Breast epithelium (tissue), 4 donors: ENCODE data around the gene CACNB3. TPM values are rescaled to one million over a fixed set of nuclear protein-coding genes. Genes with fewer than 3 reads are reported as not detected.
A peak's percentile ranks its signal among the peaks of the same experiment; 100 is the strongest.

Experiments used
- DNase-seq, 2 donors: peaks; one replicate each; pipeline ENCODE4 v3.0.0-alpha.2; 2019; ENCODE audit warnings: low spot score in 2 of 2
- H3K27ac ChIP-seq, 2 donors: fragments of 200-600 bp; sonication (generic) in 1 of 2; one replicate each; pipeline ENCODE4 v1.5.1; 2016 to 2019; ENCODE audit warnings: mild to moderate bottlenecking in 1 of 2
- H3K27me3 ChIP-seq, 2 donors: fragments of 200-600 bp; sonication (generic) in 1 of 2; one replicate each; pipeline versions ENCODE4 v1.5.1 to v1.6.0; 2017 to 2019; ENCODE audit warnings: control low read depth in 1 of 2, mild to moderate bottlenecking in 1 of 2
- H3K36me3 ChIP-seq: fragments of 200-600 bp; one replicate; pipeline ENCODE4 v1.5.1; 2019
- H3K4me1 ChIP-seq, 2 donors: fragments of 200-600 bp; sonication (generic); one replicate each; pipeline ENCODE4 v1.5.1; 2016 to 2019; ENCODE audit warnings: control low read depth in 1 of 2
- H3K4me3 ChIP-seq, 3 donors: fragments of 200-600 bp; sonication (generic); 1 replicate in 2 of 3; 2 replicates in 1 of 3; pipeline ENCODE4 v1.5.1; 2016 to 2019; ENCODE audit warnings: mild to moderate bottlenecking in 3 of 3, moderate library complexity in 2 of 3
- H3K9me3 ChIP-seq, 2 donors: fragments of 200-600 bp; sonication (generic) in 1 of 2; one replicate each; pipeline ENCODE4 v1.5.1; 2016 to 2019; ENCODE audit warnings: control low read depth in 1 of 2
- CTCF ChIP-seq, 3 donors: fragments of 450-650 bp; IDR thresholded peaks; one replicate each; pipeline ENCODE4 v1.5.1; 2016 to 2017; ENCODE audit warnings: antibody characterized with exemption in 3 of 3, mild to moderate bottlenecking in 3 of 3, moderate library complexity in 3 of 3
- POLR2A ChIP-seq: fragments of 450-650 bp; IDR thresholded peaks from one replicate; pipeline ENCODE4 v1.6.1; 2016; ENCODE audit warnings: antibody characterized with exemption, mild to moderate bottlenecking, moderate library complexity
- POLR2AphosphoS5 ChIP-seq, 3 donors: sonication (generic); formaldehyde crosslinking; IDR thresholded peaks; one replicate each; pipeline ENCODE4 v1.6.1; 2017; ENCODE audit warnings: antibody characterized with exemption in 3 of 3
- intact Hi-C: fragments of 100-400 bp; cut with DNase I; formaldehyde crosslinking; loops from one replicate; pipeline ENCODE4 v1.15.1; 2023; ENCODE audit warnings: low total_unique reads
- total RNA-seq, 3 donors: library from RNA; depleted of rRNA; stranded (reverse); fragments of >200 nt; gene quantifications; one replicate each; pipeline ENCODE4 v1.1.0, GENCODE V29; 2016

Gene CACNB3
- total RNA-seq, 3 donors from 2014 or later: 4.0 to 17.0 (median 10.8) TPM

- no peak for TF ChIP-seq POLR2A
- peak; percentile 98 to 99 (median 99) for TF ChIP-seq CTCF (IDR thresholded peaks at IDR 0.05)
- Histone ChIP-seq H3K4me3 (no peak overlapping the region), H3K4me1 (no peaks in the 10 kb centered on the region), H3K27ac (no peak overlapping the region), H3K27me3 (no peaks in the 10 kb centered on the region), H3K36me3 (no peaks in the 10 kb centered on the region), H3K9me3 (no peaks in the 10 kb centered on the region)
- peak; percentile 64 to 80 for DNase-seq
- intact Hi-C loops: no loop called here
Measured at GRCh38 chr12:48795550-48796455, 22.5 kb upstream of the CACNB3 start.

GRCh38 chr12:48796976-48797375 is 21.3 kb upstream of the CACNB3 start:
- Histone ChIP-seq H3K9me3 (no peaks in the 10 kb centered on the region), H3K4me3 (no peak overlapping the region), H3K27ac (no peak overlapping the region), H3K4me1 (no peaks in the 10 kb centered on the region), H3K27me3 (no peaks in the 10 kb centered on the region), H3K36me3 (no peaks in the 10 kb centered on the region)
- intact Hi-C loops: loop anchor here (1.0 kb wide), 1 partner anchor 54 kb away; no protein-coding TSS in a partner anchor
- no peak for DNase-seq
- TF ChIP-seq CTCF (IDR thresholded peaks at IDR 0.05): no peak
- no peak for TF ChIP-seq POLR2A
- no peak for TF ChIP-seq POLR2AphosphoS5 (IDR thresholded peaks at IDR 0.05)

GRCh38 chr12:48800457-48800856 is 17.8 kb upstream of the CACNB3 start:
- DNase-seq: no peak
- no peaks in the 10 kb centered on the region for H3K27me3 ChIP-seq

GRCh38 chr12:48800971-48801370 is 17.3 kb upstream of the CACNB3 start:
- Histone ChIP-seq H3K36me3 (no peaks in the 10 kb centered on the region), H3K27me3 (no peaks in the 10 kb centered on the region), H3K9me3 (no peaks in the 10 kb centered on the region), H3K4me3 (no peak overlapping the region), H3K4me1 (no peaks in the 10 kb centered on the region), H3K27ac (no peak overlapping the region)
- no peak for DNase-seq
- intact Hi-C loops: no loop called here
- no peak for TF ChIP-seq POLR2A
- TF ChIP-seq POLR2AphosphoS5 (IDR thresholded peaks at IDR 0.05): no peak
- no peak for TF ChIP-seq CTCF (IDR thresholded peaks at IDR 0.05)

More at GRCh38 chr12:48800457-48800856, 17.8 kb upstream of the CACNB3 start:
- H3K36me3 ChIP-seq: no peaks in the 10 kb centered on the region
- no peaks in the 10 kb centered on the region for H3K9me3 ChIP-seq
- no peak overlapping the region for H3K27ac ChIP-seq
- no peak for TF ChIP-seq POLR2AphosphoS5 (IDR thresholded peaks at IDR 0.05)
- TF ChIP-seq POLR2A: no peak
- TF ChIP-seq CTCF (IDR thresholded peaks at IDR 0.05): no peak
- H3K4me1 ChIP-seq: no peaks in the 10 kb centered on the region
- intact Hi-C loops: no loop called here
- no peak overlapping the region for H3K4me3 ChIP-seq

- intact Hi-C loops: no loop called here
- no peaks in the 10 kb centered on the region for H3K9me3 ChIP-seq
- TF ChIP-seq POLR2AphosphoS5 (IDR thresholded peaks at IDR 0.05) (no peak), POLR2A (no peak), CTCF (IDR thresholded peaks at IDR 0.05) (no peak)
- H3K4me3 ChIP-seq: no peak overlapping the region
- no peak for DNase-seq
- H3K27ac ChIP-seq: no peak overlapping the region
- no peaks in the 10 kb centered on the region for H3K27me3 ChIP-seq
- no peaks in the 10 kb centered on the region for H3K36me3 ChIP-seq
- no peaks in the 10 kb centered on the region for H3K4me1 ChIP-seq
Measured at GRCh38 chr12:48803675-48804074, 14.6 kb upstream of the CACNB3 start.
